ENCODE measurements around the gene LIG3. TPM values are rescaled to one million over a fixed set of nuclear protein-coding genes. Genes with fewer than 3 reads are reported as not detected.

Gene LIG3
- total and polyA plus RNA-seq, 2 of the 13 experiments (the other 11 are each of a cell fraction or from before 2014, with no cell fraction given), result 34.4 to 36.2 TPM

GRCh38 chr17:35028531-35029262 is 48.4 kb downstream of the LIG3 start:
- no TSS peak for BruUV-seq (replicated peaks)
- Histone ChIP-seq H2AFZ (ENCODE audit: low read length) (no peak overlapping the region), H3K79me2 (ENCODE audit: insufficient read depth, low read length) (peaks cover 7% of the 10 kb centered on the region), H3K27me3 (ENCODE audit: control insufficient read depth in 1 of 2, insufficient read depth in 2 of 2, low read length in 2 of 2) (no peaks in the 10 kb centered on the region), H3K9ac (ENCODE audit: insufficient read depth, low read depth, low read length) (no peak overlapping the region), H3K4me1 (ENCODE audit: insufficient read depth, low read length) (no peaks in the 10 kb centered on the region), H3K9me3 (ENCODE audit: low read length) (no peaks in the 10 kb centered on the region), H3K4me2 (ENCODE audit: low read depth, low read length) (no peak overlapping the region), H4K20me1 (ENCODE audit: insufficient read depth, low read length) (0 out of 2 replicates have a peak, but pooled peaks cover 2% of the 10 kb centered on the region), H3K36me3 (replicated peaks in 1 of 2; ENCODE audit: control insufficient read depth in 1 of 2, insufficient read depth in 2 of 2, low read length in 2 of 2) (peaks cover 7 to 34% of the 10 kb centered on the region in 2 experiments), H3K4me3 (replicated peaks in 1 of 3; ENCODE audit: insufficient read depth in 1 of 3, low read depth in 2 of 3, low read length in 3 of 3) (no peak overlapping the region), H3K27ac (ENCODE audit: extremely low read length, insufficient read depth, low read length) (no peak overlapping the region)
- 82% methylated on average over 3 of the region's 3 CpGs for WGBS (ENCODE audit: low lambda C conversion rate)
- intact Hi-C loops (cut with micrococcal nuclease; ENCODE audit: unreplicated experiment), result no loop called here
- in situ Hi-C loops (cut with HindIII; ENCODE audit: extremely low pct_ligation_motif_present, low pct_unique_long_range_greater_than_20kb), result no loop called here
- FAIRE-seq, result no peak
- ATAC-seq, result no peak
- ChIA-PET CTCF (ENCODE audit: low intra/inter-chr PET ratio, low total read pairs) (no interaction called here), POLR2A (interaction anchor here (1.3 kb wide), 1 partner anchor 25 kb away, joined by 3 read pairs; no protein-coding TSS in a partner anchor)
- TF ChIP-seq HHEX (CRISPR knock-in tag; IDR thresholded peaks at IDR 0.05) (no peak), ZMYM3 (CRISPR knock-in tag; IDR thresholded peaks at IDR 0.05) (no peak)
- TF ChIP-seq, protein P1, sequence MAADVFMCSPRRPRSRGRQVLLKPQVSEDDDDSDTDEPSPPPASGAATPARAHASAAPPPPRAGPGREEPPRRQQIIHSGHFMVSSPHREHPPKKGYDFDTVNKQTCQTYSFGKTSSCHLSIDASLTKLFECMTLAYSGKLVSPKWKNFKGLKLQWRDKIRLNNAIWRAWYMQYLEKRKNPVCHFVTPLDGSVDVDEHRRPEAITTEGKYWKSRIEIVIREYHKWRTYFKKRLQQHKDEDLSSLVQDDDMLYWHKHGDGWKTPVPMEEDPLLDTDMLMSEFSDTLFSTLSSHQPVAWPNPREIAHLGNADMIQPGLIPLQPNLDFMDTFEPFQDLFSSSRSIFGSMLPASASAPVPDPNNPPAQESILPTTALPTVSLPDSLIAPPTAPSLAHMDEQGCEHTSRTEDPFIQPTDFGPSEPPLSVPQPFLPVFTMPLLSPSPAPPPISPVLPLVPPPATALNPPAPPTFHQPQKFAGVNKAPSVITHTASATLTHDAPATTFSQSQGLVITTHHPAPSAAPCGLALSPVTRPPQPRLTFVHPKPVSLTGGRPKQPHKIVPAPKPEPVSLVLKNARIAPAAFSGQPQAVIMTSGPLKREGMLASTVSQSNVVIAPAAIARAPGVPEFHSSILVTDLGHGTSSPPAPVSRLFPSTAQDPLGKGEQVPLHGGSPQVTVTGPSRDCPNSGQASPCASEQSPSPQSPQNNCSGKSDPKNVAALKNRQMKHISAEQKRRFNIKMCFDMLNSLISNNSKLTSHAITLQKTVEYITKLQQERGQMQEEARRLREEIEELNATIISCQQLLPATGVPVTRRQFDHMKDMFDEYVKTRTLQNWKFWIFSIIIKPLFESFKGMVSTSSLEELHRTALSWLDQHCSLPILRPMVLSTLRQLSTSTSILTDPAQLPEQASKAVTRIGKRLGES (CRISPR knock-in tag; IDR thresholded peaks at IDR 0.05; ENCODE audit: borderline replicate concordance), result no peak
- no peak for DNase-seq (ENCODE audit: low spot score)

- Histone ChIP-seq H3K4me3 (replicated peaks in 1 of 3; ENCODE audit: insufficient read depth in 1 of 3, low read depth in 2 of 3, low read length in 3 of 3) (no peak overlapping the region), H3K36me3 (replicated peaks in 1 of 2; ENCODE audit: control insufficient read depth in 1 of 2, insufficient read depth in 2 of 2, low read length in 2 of 2) (peaks cover 7 to 16% of the 10 kb centered on the region in 2 experiments; a peak in 4 of 5 replicates), H4K20me1 (ENCODE audit: insufficient read depth, low read length) (0 out of 2 replicates have a peak, but pooled peaks cover 2% of the 10 kb centered on the region), H3K9me3 (ENCODE audit: low read length) (no peaks in the 10 kb centered on the region), H3K4me1 (ENCODE audit: insufficient read depth, low read length) (no peaks in the 10 kb centered on the region), H2AFZ (ENCODE audit: low read length) (no peak overlapping the region), H3K9ac (ENCODE audit: insufficient read depth, low read depth, low read length) (no peak overlapping the region), H3K4me2 (ENCODE audit: low read depth, low read length) (no peak overlapping the region), H3K79me2 (ENCODE audit: insufficient read depth, low read length) (peaks cover 9% of the 10 kb centered on the region), H3K27me3 (ENCODE audit: control insufficient read depth in 1 of 2, insufficient read depth in 2 of 2, low read length in 2 of 2) (no peaks in the 10 kb centered on the region), H3K27ac (ENCODE audit: extremely low read length, insufficient read depth, low read length) (no peak overlapping the region)
- no peak for ATAC-seq
- ChIA-PET POLR2A (no interaction called here), CTCF (ENCODE audit: low intra/inter-chr PET ratio, low total read pairs) (no interaction called here)
- intact Hi-C loops (cut with micrococcal nuclease; ENCODE audit: unreplicated experiment), result no loop called here
- WGBS (ENCODE audit: low lambda C conversion rate), result 100% methylated on average over 1 of the region's 1 CpG
- no TSS peak for BruUV-seq (replicated peaks)
- in situ Hi-C loops (cut with HindIII; ENCODE audit: extremely low pct_ligation_motif_present, low pct_unique_long_range_greater_than_20kb), result no loop called here
- DNase-seq (ENCODE audit: low spot score), result no peak
- no peak for FAIRE-seq
- TF ChIP-seq RXRA (CRISPR knock-in tag; IDR thresholded peaks at IDR 0.05), result no peak
- no peak for TF ChIP-seq ZFYVE20 (CRISPR knock-in tag; IDR thresholded peaks at IDR 0.05; ENCODE audit: borderline replicate concordance, low read depth)
- no peak for TF ChIP-seq CEBPZ (IDR thresholded peaks at IDR 0.05; ENCODE audit: low read length)
- no peak for TF ChIP-seq ZNF232 (CRISPR knock-in tag; IDR thresholded peaks at IDR 0.05; ENCODE audit: borderline replicate concordance)
- TF ChIP-seq ZBTB26 (CRISPR knock-in tag; IDR thresholded peaks at IDR 0.05; ENCODE audit: borderline replicate concordance), result no peak
- TF ChIP-seq, protein P2, sequence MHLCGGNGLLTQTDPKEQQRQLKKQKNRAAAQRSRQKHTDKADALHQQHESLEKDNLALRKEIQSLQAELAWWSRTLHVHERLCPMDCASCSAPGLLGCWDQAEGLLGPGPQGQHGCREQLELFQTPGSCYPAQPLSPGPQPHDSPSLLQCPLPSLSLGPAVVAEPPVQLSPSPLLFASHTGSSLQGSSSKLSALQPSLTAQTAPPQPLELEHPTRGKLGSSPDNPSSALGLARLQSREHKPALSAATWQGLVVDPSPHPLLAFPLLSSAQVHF (CRISPR knock-in tag; IDR thresholded peaks at IDR 0.05), result no peak
These were observed 50.5 kb downstream of the LIG3 start for GRCh38 chr17:35030780-35031179.

Measured in HepG2 (cell line).